CD4-positive, alpha-beta T cell treated with Interleukin-4 for 4 hours (primary cell): ENCODE data around the gene ALOX15B.

Source experiments
- DNase-seq: peaks from one replicate; pipeline ENCODE4 v3.0.0-alpha.2; 2020

The ALOX15B gene

GRCh38 chr17:8084250-8084649, 45.4 kb downstream of the ALOX15B start:
- DNase-seq, result no peak

- no peak for DNase-seq
Observed at GRCh38 chr17:8087075-8087951, 48.5 kb downstream of the ALOX15B start, which contains the start of gene ALOX12B. Gene ALOX12B (minus strand): TSS chr17:8087716. CDS start chr17:8087442, 274 bp downstream.

- no peak for DNase-seq
Observed at GRCh38 chr17:8087952-8088230, 49.0 kb downstream of the ALOX15B start.

GRCh38 chr17:8089728-8090127, 50.9 kb downstream of the ALOX15B start:
- DNase-seq, result no peak

GRCh38 chr17:8091033-8091687, 52.3 kb downstream of the ALOX15B start:
- no peak for DNase-seq

GRCh38 chr17:8095361-8095760, 56.5 kb downstream of the ALOX15B start:
- DNase-seq, result no peak

- no peak for DNase-seq
Observed at GRCh38 chr17:8096541-8096940, 57.7 kb downstream of the ALOX15B start.
